Measurements from ENCODE around the gene PDCD11.

The PDCD11 gene

GRCh38 chr10:103466734-103467133 is 70.3 kb downstream of the PDCD11 start:
- no peak overlapping the region for H2AFZ ChIP-seq (ENCODE audit: low read depth)
- TF ChIP-seq CTCF (conservative IDR thresholded peaks at IDR 0.05; ENCODE audit: low read depth, low read length) = no peak
- no peaks in the 10 kb centered on the region for H3K79me2 ChIP-seq (ENCODE audit: insufficient read depth, low read depth)
- no peak overlapping the region for H3K4me2 ChIP-seq
- H3K36me3 ChIP-seq (ENCODE audit: insufficient read depth) = no peaks in the 10 kb centered on the region
- no peak overlapping the region for H3K27ac ChIP-seq
- peaks cover 36% of the 10 kb centered on the region for H3K4me1 ChIP-seq (ENCODE audit: low read depth, poor library complexity, severe bottlenecking)
- H4K20me1 ChIP-seq (ENCODE audit: insufficient read depth) = no peaks in the 10 kb centered on the region
- H3K27me3 ChIP-seq (ENCODE audit: insufficient read depth, low read depth) = no peaks in the 10 kb centered on the region
- H3K4me3 ChIP-seq (IDR thresholded peaks at IDR 0.05; ENCODE audit: insufficient read depth, low read depth, low read length) = no peak overlapping the region
- no peak overlapping the region for H3K9ac ChIP-seq

- H3K79me2 ChIP-seq (ENCODE audit: insufficient read depth, low read depth) = no peaks in the 10 kb centered on the region
- H3K9ac ChIP-seq = no peak overlapping the region
- TF ChIP-seq CTCF (conservative IDR thresholded peaks at IDR 0.05; ENCODE audit: low read depth, low read length) = no peak
- no peak overlapping the region for H3K4me2 ChIP-seq
- H3K4me1 ChIP-seq (ENCODE audit: low read depth, poor library complexity, severe bottlenecking) = peaks cover 43% of the 10 kb centered on the region
- H3K27me3 ChIP-seq (ENCODE audit: insufficient read depth, low read depth) = no peaks in the 10 kb centered on the region
- H3K36me3 ChIP-seq (ENCODE audit: insufficient read depth) = no peaks in the 10 kb centered on the region
- no peak overlapping the region for H3K27ac ChIP-seq
- no peak overlapping the region for H3K4me3 ChIP-seq (IDR thresholded peaks at IDR 0.05; ENCODE audit: insufficient read depth, low read depth, low read length)
- no peaks in the 10 kb centered on the region for H4K20me1 ChIP-seq (ENCODE audit: insufficient read depth)
- H2AFZ ChIP-seq (ENCODE audit: low read depth) = no peak overlapping the region
Measured at GRCh38 chr10:103467406-103467805, 71.0 kb downstream of the PDCD11 start.

- H3K27ac ChIP-seq = no peak overlapping the region
- no peak for TF ChIP-seq CTCF (conservative IDR thresholded peaks at IDR 0.05; ENCODE audit: low read depth, low read length)
Measured at GRCh38 chr10:103469201-103469600, 72.8 kb downstream of the PDCD11 start.

GRCh38 chr10:103470761-103471653 is 74.6 kb downstream of the PDCD11 start:
- no peaks in the 10 kb centered on the region for H3K79me2 ChIP-seq (ENCODE audit: insufficient read depth, low read depth)
- H4K20me1 ChIP-seq (ENCODE audit: insufficient read depth) = no peaks in the 10 kb centered on the region
- peak overlapping the region; percentile 94 for H3K27ac ChIP-seq
- H3K9ac ChIP-seq = peak overlapping the region; percentile 63
- no peak overlapping the region for H3K4me3 ChIP-seq (IDR thresholded peaks at IDR 0.05; ENCODE audit: insufficient read depth, low read depth, low read length)
- no peaks in the 10 kb centered on the region for H3K36me3 ChIP-seq (ENCODE audit: insufficient read depth)
- H3K4me1 ChIP-seq (ENCODE audit: low read depth, poor library complexity, severe bottlenecking) = peaks cover 58% of the 10 kb centered on the region
- H3K4me2 ChIP-seq = peak overlapping the region; percentile 89
- H3K27me3 ChIP-seq (ENCODE audit: insufficient read depth, low read depth) = no peaks in the 10 kb centered on the region
- peak overlapping the region; percentile 78 for H2AFZ ChIP-seq (ENCODE audit: low read depth)
- TF ChIP-seq CTCF (conservative IDR thresholded peaks at IDR 0.05; ENCODE audit: low read depth, low read length) = no peak

More at GRCh38 chr10:103469201-103469600, 72.8 kb downstream of the PDCD11 start:
- Histone ChIP-seq H3K9ac (no peak overlapping the region), H3K4me3 (IDR thresholded peaks at IDR 0.05; ENCODE audit: insufficient read depth, low read depth, low read length) (no peak overlapping the region), H3K27me3 (ENCODE audit: insufficient read depth, low read depth) (no peaks in the 10 kb centered on the region), H3K4me1 (ENCODE audit: low read depth, poor library complexity, severe bottlenecking) (peaks cover 56% of the 10 kb centered on the region), H3K79me2 (ENCODE audit: insufficient read depth, low read depth) (no peaks in the 10 kb centered on the region), H3K4me2 (no peak overlapping the region), H2AFZ (ENCODE audit: low read depth) (no peak overlapping the region), H3K36me3 (ENCODE audit: insufficient read depth) (no peaks in the 10 kb centered on the region), H4K20me1 (ENCODE audit: insufficient read depth) (no peaks in the 10 kb centered on the region)

Measured in KMS-11 (cell line).